Activated T-helper 2 cell treated with anti-CD3 and anti-CD28 coated beads, Interferon-gamma antibody, Interleukin-2, Interleukin-4, amounts not matched to agents 10 μg/mL and 5 μg/mL and 100 μg/mL, durations not matched to agents 14 hours and 24 hours and 36 hours (primary cell): Measurements from ENCODE around the gene PRKACA. TPM values are rescaled to one million over a fixed set of nuclear protein-coding genes. Genes with fewer than 3 reads are reported as not detected.

Source experiments
- DNase-seq: peaks from one replicate; pipeline ENCODE4 v3.0.0; 2021; ENCODE audit warnings: low spot score
- H3K27ac Mint-ChIP-seq: one replicate; pipeline ENCODE4 v1.8.0; 2021; ENCODE audit warnings: mixed read lengths
- H3K27me3 Mint-ChIP-seq: one replicate; pipeline ENCODE4 v1.8.0; 2021; ENCODE audit warnings: low read depth, mixed read lengths
- H3K36me3 Mint-ChIP-seq: one replicate; pipeline ENCODE4 v1.8.0; 2021; ENCODE audit warnings: low read depth, mixed read lengths
- H3K4me1 Mint-ChIP-seq: one replicate; pipeline ENCODE4 v1.8.0; 2021; ENCODE audit warnings: low read depth, mixed read lengths
- H3K4me3 Mint-ChIP-seq: one replicate; pipeline ENCODE4 v1.8.0; 2021; ENCODE audit warnings: low read depth, mild to moderate bottlenecking, moderate library complexity, mixed read lengths
- H3K9me3 Mint-ChIP-seq: one replicate; pipeline ENCODE4 v1.8.0; 2021; ENCODE audit warnings: mixed read lengths
- intact Hi-C: fragments of 100-400 bp; cut with micrococcal nuclease; formaldehyde crosslinking; loops from one replicate; pipeline ENCODE4 v1.15.1; 2023
- total RNA-seq: library from RNA; stranded (reverse); gene quantifications from 2 replicates; pipeline ENCODE4 v1.2.3, GENCODE V29; 2022

Gene PRKACA
- total RNA-seq, 1 donor from 2014 or later: 76.8 TPM

- Mint-ChIP-seq H3K4me3 (no peak within 1 kb of the TSS), H3K9me3 (no peaks in the 10 kb centered on the region), H3K27ac (no peak within 1 kb of the TSS), H3K4me1 (peaks cover 16% of the 10 kb centered on the region), H3K27me3 (peaks cover 31% of the 10 kb centered on the region), H3K36me3 (no peaks in the 10 kb centered on the region)
- no peak for DNase-seq
- intact Hi-C loops: no loop called here
These were observed 55.6 kb downstream of the PRKACA start, which contains the start of gene PALM3 for GRCh38 chr19:14061751-14062557. PALM3 (minus strand) TSS chr19:14062076; CDS start chr19:14061980, 96 bp downstream.

GRCh38 chr19:14061081-14061749 lies 56.3 kb downstream of the PRKACA start:
- Mint-ChIP-seq H3K4me3 (no peak overlapping the region), H3K4me1 (peaks cover 16% of the 10 kb centered on the region), H3K27me3 (peaks cover 36% of the 10 kb centered on the region), H3K9me3 (no peaks in the 10 kb centered on the region), H3K27ac (no peak overlapping the region), H3K36me3 (no peaks in the 10 kb centered on the region)
- DNase-seq: no peak
- intact Hi-C loops: no loop called here

- intact Hi-C loops: no loop called here
- no peak overlapping the region for H3K27ac Mint-ChIP-seq
- H3K4me3 Mint-ChIP-seq: no peak overlapping the region
These were observed 57.9 kb downstream of the PRKACA start for GRCh38 chr19:14059652-14060155.

GRCh38 chr19:14059093-14059480 lies 58.5 kb downstream of the PRKACA start:
- Mint-ChIP-seq H3K9me3 (no peaks in the 10 kb centered on the region), H3K4me1 (peaks cover 16% of the 10 kb centered on the region), H3K4me3 (peak overlapping the region; percentile 34), H3K36me3 (peaks cover 6% of the 10 kb centered on the region), H3K27me3 (peaks cover 36% of the 10 kb centered on the region), H3K27ac (no peak overlapping the region)
- no peak for DNase-seq
- intact Hi-C loops: no loop called here

More at GRCh38 chr19:14059652-14060155, 57.9 kb downstream of the PRKACA start:
- Mint-ChIP-seq H3K4me1 (peaks cover 16% of the 10 kb centered on the region), H3K9me3 (no peaks in the 10 kb centered on the region), H3K36me3 (no peaks in the 10 kb centered on the region), H3K27me3 (peaks cover 36% of the 10 kb centered on the region)
- DNase-seq: no peak

- H3K9me3 Mint-ChIP-seq: no peaks in the 10 kb centered on the region
- peaks cover 16% of the 10 kb centered on the region for H3K4me1 Mint-ChIP-seq
- peaks cover 10% of the 10 kb centered on the region for H3K36me3 Mint-ChIP-seq
- intact Hi-C loops: no loop called here
- H3K4me3 Mint-ChIP-seq: peak overlapping the region; percentile 64
- no peak for DNase-seq
- H3K27ac Mint-ChIP-seq: no peak overlapping the region
- peaks cover 36% of the 10 kb centered on the region for H3K27me3 Mint-ChIP-seq
These were observed 59.1 kb downstream of the PRKACA start for GRCh38 chr19:14058182-14059092.

- H3K27me3 Mint-ChIP-seq: peaks cover 36% of the 10 kb centered on the region
- H3K4me3 Mint-ChIP-seq: peak overlapping the region; percentile 41
- no peaks in the 10 kb centered on the region for H3K9me3 Mint-ChIP-seq
- no peak for DNase-seq
- H3K27ac Mint-ChIP-seq: no peak overlapping the region
- peaks cover 25% of the 10 kb centered on the region for H3K36me3 Mint-ChIP-seq
- H3K4me1 Mint-ChIP-seq: peaks cover 16% of the 10 kb centered on the region
- intact Hi-C loops: no loop called here
These were observed 60.7 kb downstream of the PRKACA start for GRCh38 chr19:14056741-14057356.

- DNase-seq: no peak
- Mint-ChIP-seq H3K4me3 (no peak overlapping the region), H3K4me1 (peaks cover 16% of the 10 kb centered on the region), H3K9me3 (no peaks in the 10 kb centered on the region), H3K36me3 (peaks cover 30% of the 10 kb centered on the region), H3K27me3 (peaks cover 34% of the 10 kb centered on the region), H3K27ac (no peak overlapping the region)
- intact Hi-C loops: no loop called here
These were observed 61.4 kb downstream of the PRKACA start for GRCh38 chr19:14056069-14056666.

GRCh38 chr19:14055396-14055795 lies 62.2 kb downstream of the PRKACA start:
- no peaks in the 10 kb centered on the region for H3K9me3 Mint-ChIP-seq
- H3K27me3 Mint-ChIP-seq: peaks cover 32% of the 10 kb centered on the region
- intact Hi-C loops: no loop called here
- H3K36me3 Mint-ChIP-seq: peaks cover 37% of the 10 kb centered on the region
- no peak for DNase-seq
- no peak overlapping the region for H3K27ac Mint-ChIP-seq
- H3K4me1 Mint-ChIP-seq: peaks cover 16% of the 10 kb centered on the region
- no peak overlapping the region for H3K4me3 Mint-ChIP-seq

GRCh38 chr19:14054721-14055120 lies 62.8 kb downstream of the PRKACA start:
- Mint-ChIP-seq H3K27ac (no peak overlapping the region), H3K4me1 (peaks cover 13% of the 10 kb centered on the region), H3K4me3 (no peak overlapping the region), H3K27me3 (peaks cover 27% of the 10 kb centered on the region), H3K9me3 (no peaks in the 10 kb centered on the region), H3K36me3 (peaks cover 43% of the 10 kb centered on the region)
- intact Hi-C loops: no loop called here
- no peak for DNase-seq

- no peak for DNase-seq
- no peak overlapping the region for H3K4me3 Mint-ChIP-seq
- no peaks in the 10 kb centered on the region for H3K9me3 Mint-ChIP-seq
- H3K4me1 Mint-ChIP-seq: peaks cover 10% of the 10 kb centered on the region
- H3K27me3 Mint-ChIP-seq: peaks cover 23% of the 10 kb centered on the region
- no peak overlapping the region for H3K27ac Mint-ChIP-seq
- intact Hi-C loops: no loop called here
- H3K36me3 Mint-ChIP-seq: peaks cover 46% of the 10 kb centered on the region
These were observed 63.5 kb downstream of the PRKACA start for GRCh38 chr19:14054099-14054498.

- Mint-ChIP-seq H3K4me3 (no peak overlapping the region), H3K27me3 (peaks cover 17% of the 10 kb centered on the region)
These were observed 64.1 kb downstream of the PRKACA start for GRCh38 chr19:14053500-14053899.

GRCh38 chr19:14053032-14053431 lies 64.5 kb downstream of the PRKACA start:
- Mint-ChIP-seq H3K4me3 (no peak overlapping the region), H3K27me3 (peaks cover 12% of the 10 kb centered on the region), H3K27ac (no peak overlapping the region), H3K36me3 (peaks cover 56% of the 10 kb centered on the region), H3K9me3 (no peaks in the 10 kb centered on the region), H3K4me1 (no peaks in the 10 kb centered on the region)
- no peak for DNase-seq
- intact Hi-C loops: no loop called here

More at GRCh38 chr19:14053500-14053899, 64.1 kb downstream of the PRKACA start:
- intact Hi-C loops: no loop called here
- Mint-ChIP-seq H3K27ac (no peak overlapping the region), H3K9me3 (no peaks in the 10 kb centered on the region), H3K36me3 (peaks cover 52% of the 10 kb centered on the region), H3K4me1 (peaks cover 4% of the 10 kb centered on the region)
- no peak for DNase-seq
